Activated CD8-positive, alpha-beta T cell treated with anti-CD3 and anti-CD28 coated beads for 36 hours (primary cell): Measurements from ENCODE around the gene POTEJ. TPM values are rescaled to one million over a fixed set of nuclear protein-coding genes. Genes with fewer than 3 reads are reported as not detected.
"Not testable (repeated sequence)": the region's sequence is repeated elsewhere in the genome, so short reads cannot be mapped to it uniquely, and the experiment has no call there.

Experiments used
- ATAC-seq: fragments of 200-7000 bp; cut with Tn5 transposase; one replicate; pipeline ENCODE4 v1.10.0; 2021; ENCODE audit warnings: mild to moderate bottlenecking, moderate library complexity
- CTCF ChIA-PET: fragments of 350-600 bp; sonication (Branson Sonifier 250); formaldehyde crosslinking; loops from one replicate; lab custom pipeline; 2021; ENCODE audit warnings: antibody characterized with exemption; lab: Charles Lee
- POLR2A ChIA-PET: fragments of 350-600 bp; sonication (Branson Sonifier 250); formaldehyde crosslinking; loops from one replicate; lab custom pipeline; 2021; ENCODE audit warnings: antibody characterized with exemption; lab: Charles Lee
- DNase-seq: peaks from one replicate; pipeline ENCODE4 v3.0.0-alpha.2; 2020
- H3K27ac Mint-ChIP-seq: one replicate; pipeline ENCODE4 v1.8.0; 2021; ENCODE audit warnings: mild to moderate bottlenecking, mixed read lengths
- H3K27me3 Mint-ChIP-seq: one replicate; pipeline ENCODE4 v1.8.0; 2021; ENCODE audit warnings: mixed read lengths
- H3K36me3 Mint-ChIP-seq: one replicate; pipeline ENCODE4 v1.8.0; 2021; ENCODE audit warnings: low read depth, mixed read lengths
- H3K4me1 Mint-ChIP-seq: one replicate; pipeline ENCODE4 v1.8.0; 2021; ENCODE audit warnings: low read depth, mixed read lengths
- H3K4me3 Mint-ChIP-seq: one replicate; pipeline ENCODE4 v1.8.0; 2021; ENCODE audit warnings: mild to moderate bottlenecking, moderate library complexity, mixed read lengths
- H3K9me3 Mint-ChIP-seq: one replicate; pipeline ENCODE4 v1.8.0; 2021; ENCODE audit warnings: mixed read lengths
- intact Hi-C: fragments of 100-400 bp; cut with micrococcal nuclease; formaldehyde crosslinking; loops from one replicate; pipeline ENCODE4 v1.10.0; 2022
- total RNA-seq, 2 experiments: library from RNA; stranded (reverse); gene quantifications; one replicate each; pipeline ENCODE4 v1.2.3, GENCODE V29; 2021

The POTEJ gene
- total RNA-seq, 2 experiments from 2014 or later: not detected

GRCh38 chr2:130609002-130609920 is 2.0 kb upstream of the POTEJ start:
- ATAC-seq, H3K4me1 Mint-ChIP-seq, H3K9me3 Mint-ChIP-seq, DNase-seq, CTCF ChIA-PET, H3K27ac Mint-ChIP-seq, H3K27me3 Mint-ChIP-seq, H3K4me3 Mint-ChIP-seq, intact Hi-C loops, POLR2A ChIA-PET, H3K36me3 Mint-ChIP-seq: not testable (repeated sequence)

- H3K36me3 Mint-ChIP-seq, H3K9me3 Mint-ChIP-seq, H3K4me1 Mint-ChIP-seq, DNase-seq, H3K4me3 Mint-ChIP-seq, H3K27ac Mint-ChIP-seq, POLR2A ChIA-PET, intact Hi-C loops, H3K27me3 Mint-ChIP-seq, ATAC-seq, CTCF ChIA-PET: not testable (repeated sequence)
Measured at GRCh38 chr2:130610486-130610885, 754 bp upstream of the POTEJ start.

GRCh38 chr2:130628784-130629475 is 17.7 kb downstream of the POTEJ start:
- H3K4me1 Mint-ChIP-seq, DNase-seq, H3K36me3 Mint-ChIP-seq, H3K27me3 Mint-ChIP-seq, H3K4me3 Mint-ChIP-seq, POLR2A ChIA-PET, H3K9me3 Mint-ChIP-seq, ATAC-seq, CTCF ChIA-PET, intact Hi-C loops, H3K27ac Mint-ChIP-seq: not testable (repeated sequence)

GRCh38 chr2:130638973-130639372 is 27.7 kb downstream of the POTEJ start:
- H3K4me1 Mint-ChIP-seq, ATAC-seq, intact Hi-C loops, H3K36me3 Mint-ChIP-seq, CTCF ChIA-PET, H3K4me3 Mint-ChIP-seq, H3K9me3 Mint-ChIP-seq, H3K27ac Mint-ChIP-seq, DNase-seq, H3K27me3 Mint-ChIP-seq, POLR2A ChIA-PET: not testable (repeated sequence)

GRCh38 chr2:130641688-130642087 is 30.4 kb downstream of the POTEJ start:
- H3K4me1 Mint-ChIP-seq, DNase-seq, POLR2A ChIA-PET, H3K36me3 Mint-ChIP-seq, ATAC-seq, H3K27me3 Mint-ChIP-seq, intact Hi-C loops, CTCF ChIA-PET, H3K9me3 Mint-ChIP-seq, H3K27ac Mint-ChIP-seq, H3K4me3 Mint-ChIP-seq: not testable (repeated sequence)

- H3K4me3 Mint-ChIP-seq, H3K9me3 Mint-ChIP-seq, POLR2A ChIA-PET, H3K4me1 Mint-ChIP-seq, H3K27me3 Mint-ChIP-seq, ATAC-seq, H3K36me3 Mint-ChIP-seq, intact Hi-C loops, H3K27ac Mint-ChIP-seq, CTCF ChIA-PET, DNase-seq: not testable (repeated sequence)
Measured at GRCh38 chr2:130649285-130649684, 38.0 kb downstream of the POTEJ start.

- intact Hi-C loops, CTCF ChIA-PET, ATAC-seq, DNase-seq, POLR2A ChIA-PET, H3K27ac Mint-ChIP-seq, H3K36me3 Mint-ChIP-seq, H3K9me3 Mint-ChIP-seq, H3K27me3 Mint-ChIP-seq, H3K4me3 Mint-ChIP-seq, H3K4me1 Mint-ChIP-seq: not testable (repeated sequence)
Measured at GRCh38 chr2:130664506-130664905, 53.3 kb downstream of the POTEJ start.

- H3K27ac Mint-ChIP-seq, POLR2A ChIA-PET, H3K36me3 Mint-ChIP-seq: not testable (repeated sequence)
Measured at GRCh38 chr2:130665596-130665995, 54.4 kb downstream of the POTEJ start.

GRCh38 chr2:130667516-130667915 is 56.3 kb downstream of the POTEJ start:
- H3K4me1 Mint-ChIP-seq, H3K4me3 Mint-ChIP-seq, intact Hi-C loops, DNase-seq, H3K36me3 Mint-ChIP-seq, H3K27ac Mint-ChIP-seq, CTCF ChIA-PET, POLR2A ChIA-PET, ATAC-seq, H3K27me3 Mint-ChIP-seq, H3K9me3 Mint-ChIP-seq: not testable (repeated sequence)

More at GRCh38 chr2:130665596-130665995, 54.4 kb downstream of the POTEJ start:
- H3K9me3 Mint-ChIP-seq, H3K4me3 Mint-ChIP-seq, H3K4me1 Mint-ChIP-seq, CTCF ChIA-PET, H3K27me3 Mint-ChIP-seq, DNase-seq, intact Hi-C loops, ATAC-seq: not testable (repeated sequence)

- H3K4me3 Mint-ChIP-seq, H3K27ac Mint-ChIP-seq, intact Hi-C loops, H3K27me3 Mint-ChIP-seq, H3K36me3 Mint-ChIP-seq, CTCF ChIA-PET, H3K4me1 Mint-ChIP-seq, H3K9me3 Mint-ChIP-seq, ATAC-seq, POLR2A ChIA-PET, DNase-seq: not testable (repeated sequence)
Measured at GRCh38 chr2:130670026-130670745, 58.9 kb downstream of the POTEJ start.

GRCh38 chr2:130692041-130692770 is 81.0 kb downstream of the POTEJ start:
- H3K4me1 Mint-ChIP-seq, CTCF ChIA-PET: not testable (repeated sequence)
- peaks cover 11% of the 10 kb centered on the region for H3K27me3 Mint-ChIP-seq

More at GRCh38 chr2:130692041-130692770, 81.0 kb downstream of the POTEJ start:
- H3K9me3 Mint-ChIP-seq, POLR2A ChIA-PET, ATAC-seq, H3K36me3 Mint-ChIP-seq, H3K4me3 Mint-ChIP-seq, H3K27ac Mint-ChIP-seq, DNase-seq, intact Hi-C loops: not testable (repeated sequence)
